ENCODE measurements around the gene WDR89. TPM values are rescaled to one million over a fixed set of nuclear protein-coding genes. Genes with fewer than 3 reads are reported as not detected.
A peak's percentile ranks its signal among the peaks of the same experiment; 100 is the strongest.
"Not testable (repeated sequence)": the region's sequence is repeated elsewhere in the genome, so short reads cannot be mapped to it uniquely, and the experiment has no call there.

Gene WDR89
- polyA plus RNA-seq, 3 donors, result 20.6 to 27.4 (median 22.5) TPM

- DNase-seq (ENCODE audit: extremely low read depth in 1 of 11, low read depth in 9 of 11, low spot score in 4 of 11), result no peak
These were observed 22.0 kb upstream of the WDR89 start for GRCh38 chr14:63663428-63664341.

- no peak for DNase-seq (ENCODE audit: extremely low read depth in 1 of 11, low read depth in 9 of 11, low spot score in 4 of 11)
These were observed 21.1 kb upstream of the WDR89 start for GRCh38 chr14:63662776-63663175.

DNA sequence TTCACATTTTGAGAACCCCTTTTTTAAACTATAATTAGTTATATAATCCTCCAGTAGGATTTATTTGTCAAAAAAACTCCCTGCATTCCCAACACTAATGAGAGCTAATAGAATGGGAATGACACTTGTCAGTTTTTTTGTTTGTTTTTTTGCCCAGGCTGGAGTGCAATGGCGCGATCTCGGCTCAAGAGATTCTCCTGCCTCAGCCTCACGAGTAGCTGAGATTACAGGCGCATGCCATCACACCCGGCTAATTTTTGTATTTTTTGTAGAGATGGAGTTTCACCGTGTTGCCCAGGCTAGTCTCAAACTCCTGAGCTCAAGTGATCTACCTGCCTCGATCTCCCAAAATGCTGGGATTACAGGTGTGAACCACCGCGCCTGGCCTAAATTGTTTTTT is 20.2 kb upstream of the WDR89 start:
- not testable (repeated sequence) for DNase-seq (ENCODE audit: extremely low read depth in 1 of 11, low read depth in 9 of 11, low spot score in 4 of 11)

- no peak for DNase-seq (ENCODE audit: extremely low read depth in 1 of 11, low read depth in 9 of 11, low spot score in 4 of 11)
These were observed 18.1 kb upstream of the WDR89 start for GRCh38 chr14:63659726-63660125.

DNA sequence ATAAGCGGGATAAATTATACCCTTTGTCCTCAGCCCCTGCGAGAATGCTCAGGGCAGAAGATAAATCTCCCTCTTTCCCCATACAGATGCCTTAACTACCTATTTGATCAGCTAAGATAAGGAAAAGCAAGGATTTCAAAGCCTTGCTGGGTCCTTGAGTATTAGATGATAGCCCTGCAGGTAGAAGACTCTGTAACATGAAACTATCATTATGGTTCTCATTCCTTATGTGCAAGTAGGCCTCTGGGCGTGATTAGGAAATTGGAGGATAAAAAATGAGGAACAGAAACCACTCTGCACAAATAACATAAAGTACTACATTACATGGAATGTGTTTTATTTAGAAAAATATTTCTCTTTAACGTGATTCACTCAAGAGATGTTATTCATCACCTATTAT is 14.5 kb upstream of the WDR89 start:
- no peak for DNase-seq (ENCODE audit: extremely low read depth in 1 of 11, low read depth in 9 of 11, low spot score in 4 of 11)

DNA sequence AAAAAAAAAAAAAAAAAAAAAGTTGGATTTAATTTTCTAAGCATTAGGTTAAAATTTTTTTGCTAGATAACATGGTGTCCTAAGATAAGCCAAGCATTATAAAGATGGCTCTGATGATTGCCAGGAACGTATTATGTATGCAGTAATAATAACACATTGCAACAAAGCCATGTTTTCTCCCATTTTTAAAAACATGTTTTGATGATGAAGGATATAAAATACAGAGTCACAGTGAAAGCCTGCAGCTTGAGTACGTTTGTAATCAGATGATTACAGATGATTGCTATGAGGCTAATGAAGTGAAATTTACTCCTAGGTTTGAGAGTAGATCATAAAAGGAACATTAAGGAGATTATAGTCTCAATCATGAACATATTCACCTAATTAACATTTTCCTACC is 13.3 kb upstream of the WDR89 start:
- DNase-seq (ENCODE audit: extremely low read depth in 1 of 11, low read depth in 9 of 11, low spot score in 4 of 11), result no peak

DNA sequence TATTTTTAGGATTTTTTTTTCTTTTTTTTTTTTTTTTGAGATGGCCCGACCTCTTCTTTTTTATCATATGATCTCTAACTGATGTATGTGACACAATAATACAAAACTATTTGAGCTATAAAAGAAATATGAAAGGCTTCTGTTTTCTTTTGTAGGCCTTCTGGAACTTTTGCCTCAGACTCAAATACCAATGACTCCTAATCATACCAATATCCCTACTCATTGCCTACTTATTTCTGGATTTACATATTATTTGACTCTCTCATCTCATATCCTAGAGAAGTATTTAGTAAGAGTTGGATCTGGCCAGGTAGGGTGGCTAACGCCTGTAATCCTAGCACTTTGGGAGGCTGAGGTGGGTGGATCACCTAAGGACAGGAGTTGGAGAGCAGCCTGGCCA is 12.7 kb upstream of the WDR89 start:
- no peak for DNase-seq (ENCODE audit: extremely low read depth in 1 of 11, low read depth in 9 of 11, low spot score in 4 of 11)

- DNase-seq (ENCODE audit: extremely low read depth in 1 of 11, low read depth in 9 of 11, low spot score in 4 of 11), result no peak
These were observed 10.7 kb upstream of the WDR89 start for GRCh38 chr14:63652406-63652805.

DNA sequence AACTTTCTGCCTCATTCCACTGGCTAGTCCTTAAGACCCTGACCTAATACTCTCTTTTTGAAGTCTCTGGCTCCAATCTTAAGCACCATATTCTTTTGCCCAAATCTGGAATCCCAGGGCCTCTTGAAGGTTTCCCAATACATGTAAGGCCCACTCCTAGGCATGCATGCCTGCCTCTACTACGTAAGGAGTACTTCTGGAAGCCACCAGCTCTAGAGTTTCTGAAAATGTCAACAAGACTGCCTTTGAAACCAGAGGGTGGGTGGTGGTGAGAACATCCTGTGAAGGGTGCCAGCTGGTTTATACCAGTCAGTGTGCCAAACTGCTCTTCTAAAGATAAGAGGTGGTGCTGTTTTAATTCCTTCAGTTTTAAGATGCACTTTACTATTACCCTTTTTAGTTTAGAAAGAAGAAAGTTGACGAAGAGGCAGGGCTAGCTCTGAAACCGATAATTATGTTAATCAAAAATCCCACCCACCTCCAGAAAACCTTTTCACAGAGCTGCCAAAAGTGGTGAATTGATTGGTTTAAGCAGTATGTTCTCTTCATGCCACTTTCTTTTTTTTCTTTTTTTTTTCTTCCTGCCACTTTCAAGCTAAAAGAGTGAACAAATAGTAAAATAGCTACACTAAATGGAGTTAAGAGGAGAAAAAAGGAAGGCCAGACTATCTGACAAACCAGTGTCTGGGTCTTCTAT is 8.7 kb upstream of the WDR89 start:
- DNase-seq (ENCODE audit: extremely low read depth in 1 of 11, low read depth in 9 of 11, low spot score in 4 of 11), result no peak

DNA sequence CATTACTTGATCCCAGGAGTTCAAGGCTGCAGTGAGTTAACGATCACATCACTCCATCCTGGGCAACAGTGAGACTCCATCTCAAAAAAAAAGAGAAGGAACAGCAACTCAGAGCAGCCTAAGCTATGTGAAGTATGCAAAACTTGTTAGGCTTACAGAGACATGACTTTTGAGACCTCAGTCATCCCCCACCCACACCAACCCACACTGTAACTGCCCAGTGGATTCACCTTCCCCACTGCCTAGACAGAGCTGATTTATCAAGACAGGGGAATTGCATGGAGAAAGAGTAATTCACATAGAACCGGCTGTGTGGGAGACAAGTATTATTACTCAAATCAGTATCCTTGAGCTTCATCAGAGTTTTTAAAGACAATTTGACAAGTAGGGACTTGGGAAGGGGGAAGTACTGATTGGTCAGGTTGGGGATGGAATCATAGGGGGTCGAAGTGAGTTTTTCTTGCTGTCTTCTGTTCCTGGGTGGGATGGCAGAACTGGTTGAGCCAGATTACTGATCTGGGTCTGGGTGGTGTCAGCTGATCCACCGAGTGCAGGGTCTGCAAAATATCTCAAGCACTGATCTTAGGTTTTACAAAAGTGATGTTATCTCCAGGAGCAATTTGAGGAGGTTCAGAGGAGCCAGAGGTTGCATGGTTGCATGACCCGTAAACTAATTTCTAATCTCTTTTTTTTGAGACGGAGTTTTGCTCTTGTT is 6.2 kb upstream of the WDR89 start:
- DNase-seq (ENCODE audit: extremely low read depth in 1 of 11, low read depth in 9 of 11, low spot score in 4 of 11), result no peak

- no peak for DNase-seq (ENCODE audit: extremely low read depth in 1 of 11, low read depth in 9 of 11, low spot score in 4 of 11)
These were observed 3.1 kb upstream of the WDR89 start for GRCh38 chr14:63644741-63645140.

GRCh38 chr14:63642656-63643382 is 1.1 kb upstream of the WDR89 start:
- DNase-seq (ENCODE audit: extremely low read depth in 1 of 11, low read depth in 9 of 11, low spot score in 4 of 11), result no peak

- peak; percentile 87 to 97 (median 94) for DNase-seq (ENCODE audit: extremely low read depth in 1 of 11, low read depth in 9 of 11, low spot score in 4 of 11)
These were observed 549 bp upstream of the WDR89 start for GRCh38 chr14:63642229-63642611.

DNA sequence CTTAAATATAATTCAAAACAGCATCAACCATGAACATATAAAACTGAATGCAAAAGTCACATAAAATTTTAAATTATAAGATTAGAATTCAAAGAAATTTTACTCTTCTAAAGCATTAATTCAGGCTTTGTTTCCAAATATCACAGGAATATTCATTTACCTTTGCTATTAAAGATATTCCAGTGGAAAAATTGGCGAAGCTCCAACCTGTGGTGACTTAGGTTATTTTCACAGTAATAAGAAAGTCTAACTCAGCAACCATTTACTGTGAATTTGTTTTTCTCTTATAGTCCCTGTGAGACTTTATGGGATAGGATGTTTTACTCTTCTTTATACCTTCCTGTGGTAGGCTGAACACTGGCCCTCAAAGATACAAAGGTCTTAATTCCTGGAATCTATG is 3.2 kb downstream of the WDR89 start:
- DNase-seq (ENCODE audit: extremely low read depth in 1 of 11, low read depth in 9 of 11, low spot score in 4 of 11), result no peak

DNA sequence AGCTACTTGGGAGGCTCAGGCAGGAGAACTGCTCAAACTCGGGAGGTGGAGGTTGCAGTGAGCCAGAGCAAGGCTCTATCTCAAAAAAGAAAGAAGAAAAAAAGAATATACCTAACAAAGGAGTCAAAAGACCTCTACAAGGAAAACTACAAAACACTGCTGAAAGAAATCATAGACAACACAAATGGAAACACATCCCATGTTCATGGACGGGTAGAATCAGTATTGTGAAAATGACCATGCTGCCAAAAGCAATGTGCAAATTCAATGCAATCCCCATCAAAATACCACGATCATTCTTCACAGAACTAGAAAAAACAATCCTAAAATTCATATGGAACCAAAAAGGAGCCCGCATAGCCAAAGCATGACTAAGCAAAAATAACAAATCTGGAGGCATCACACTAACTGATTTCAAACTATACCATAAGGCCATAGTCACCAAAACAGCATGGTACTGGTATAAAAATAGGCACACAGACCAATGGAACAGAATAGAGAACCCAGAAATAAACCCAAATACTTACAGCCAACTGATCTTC is 5.5 kb downstream of the WDR89 start:
- DNase-seq (ENCODE audit: extremely low read depth in 1 of 11, low read depth in 9 of 11, low spot score in 4 of 11), result not testable (repeated sequence)

- DNase-seq (ENCODE audit: extremely low read depth in 1 of 11, low read depth in 9 of 11, low spot score in 4 of 11), result no peak
These were observed 7.9 kb downstream of the WDR89 start for GRCh38 chr14:63633801-63634200.

- no peak for DNase-seq (ENCODE audit: extremely low read depth in 1 of 11, low read depth in 9 of 11, low spot score in 4 of 11)
These were observed 8.6 kb downstream of the WDR89 start for GRCh38 chr14:63632932-63633514.

DNA sequence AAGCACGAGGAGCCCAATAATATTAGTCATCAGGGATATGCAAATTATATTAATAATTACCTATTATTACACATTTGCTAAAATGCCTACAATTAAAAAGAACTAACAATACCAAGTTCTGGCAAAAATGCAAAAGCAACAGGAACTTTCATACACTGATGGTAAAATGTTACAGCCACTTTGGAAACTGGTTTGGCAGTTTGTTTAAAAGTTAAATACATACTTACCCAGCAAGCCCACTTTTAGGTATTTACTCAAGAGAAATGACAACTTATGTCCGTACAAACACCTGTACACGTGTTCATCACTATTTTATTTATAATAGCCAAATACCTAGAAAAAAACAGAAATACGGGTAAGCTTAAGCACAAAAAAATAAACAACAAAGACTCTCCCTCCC is 17.0 kb downstream of the WDR89 start:
- no peak for DNase-seq (ENCODE audit: extremely low read depth in 1 of 11, low read depth in 9 of 11, low spot score in 4 of 11)

DNA sequence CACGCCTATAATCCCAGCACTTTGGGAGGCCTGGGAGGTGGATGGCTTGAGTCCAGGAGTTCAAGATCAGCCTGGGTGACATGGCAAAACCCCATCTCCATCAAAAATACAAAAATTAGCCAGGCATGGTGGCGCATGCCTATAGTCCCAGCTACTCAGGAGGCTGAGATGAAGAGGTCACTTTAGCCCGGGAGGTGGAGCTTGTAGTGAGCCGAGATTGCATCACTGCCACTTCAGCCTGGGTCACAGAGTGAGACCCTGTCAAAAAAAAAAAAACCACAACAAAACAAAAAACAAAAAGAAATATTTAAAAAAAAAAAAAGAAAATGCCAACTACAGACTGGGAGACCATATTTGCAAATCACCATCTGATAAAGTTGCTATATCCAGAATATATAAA is 17.5 kb downstream of the WDR89 start:
- DNase-seq (ENCODE audit: extremely low read depth in 1 of 11, low read depth in 9 of 11, low spot score in 4 of 11), result no peak
